Left kidney (tissue), 2 donors: ENCODE results near the gene KCNAB1. TPM values are rescaled to one million over a fixed set of nuclear protein-coding genes. Genes with fewer than 3 reads are reported as not detected.
"Not testable (repeated sequence)": the region's sequence is repeated elsewhere in the genome, so short reads cannot be mapped to it uniquely, and the experiment has no call there.

ENCODE experiments used
- DNase-seq: peaks from one replicate; pipeline ENCODE4 v3.0.0-alpha.2; 2013
- polyA plus RNA-seq: library from polyadenylated mRNA; unstranded; fragments of 120-200 nt; gene quantifications from one replicate; pipeline ENCODE4 v1.2.1, GENCODE V29; 2013; ENCODE audit not compliant: insufficient read length

The KCNAB1 gene
- polyA plus RNA-seq, 1 donor = 3.4 TPM

DNA sequence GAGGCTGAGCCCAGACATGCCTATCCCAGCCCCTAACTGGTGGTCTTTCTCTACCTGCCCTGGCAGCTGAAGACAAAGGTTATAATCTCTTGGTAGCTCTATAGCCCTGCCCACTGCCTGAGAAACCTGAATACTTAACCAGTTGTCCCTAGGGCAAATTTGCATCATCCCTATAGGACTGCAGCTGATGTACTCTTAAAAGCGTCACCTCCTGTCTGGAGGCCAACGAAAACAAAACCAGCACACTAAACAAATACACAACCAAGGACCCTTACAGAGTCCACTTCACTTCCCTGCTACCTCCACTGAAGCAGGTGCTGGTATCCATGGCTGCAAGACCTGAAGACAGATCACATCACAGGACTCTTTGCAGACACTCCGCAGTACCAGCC, 98.0 kb downstream of the KCNAB1 start:
- DNase-seq = no peak

DNA sequence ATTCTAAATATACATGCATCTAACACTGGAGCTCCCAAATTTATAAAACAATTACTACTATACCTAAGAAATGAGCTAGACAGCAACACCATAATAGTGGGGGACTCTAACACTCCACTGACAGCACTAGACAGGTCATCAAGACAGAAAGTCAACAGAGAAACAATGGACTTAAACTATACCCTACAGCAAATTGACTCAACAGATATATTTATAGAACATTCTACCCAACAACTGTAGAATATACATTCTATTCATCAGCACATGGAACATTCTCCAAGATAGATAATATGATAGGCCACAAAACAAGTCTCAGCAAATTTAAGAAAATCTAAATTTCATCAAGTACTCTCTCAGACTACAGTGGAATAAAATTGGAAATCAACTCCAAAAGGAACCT, 102.0 kb downstream of the KCNAB1 start:
- DNase-seq = not testable (repeated sequence)

DNA sequence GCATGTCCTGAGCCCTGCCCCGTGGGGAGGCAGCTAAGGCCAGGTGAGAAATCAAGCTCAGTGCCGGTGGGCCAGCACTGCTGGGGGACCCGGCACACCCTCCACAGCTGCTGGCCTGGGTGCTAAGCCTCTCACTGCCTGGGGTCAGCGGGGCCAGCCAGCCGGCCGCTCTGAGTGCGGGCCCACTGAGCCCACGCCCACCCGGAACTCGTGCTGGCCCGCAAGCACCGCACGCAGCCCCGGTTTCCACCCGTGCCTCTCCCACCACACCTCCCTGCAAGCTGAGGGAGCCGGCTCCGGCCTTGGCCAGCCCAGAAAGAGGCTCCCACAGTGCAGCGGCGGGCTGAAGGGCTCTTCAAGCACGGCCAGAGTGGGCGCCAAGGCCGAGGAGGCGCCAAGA, 103.7 kb downstream of the KCNAB1 start:
- DNase-seq = not testable (repeated sequence)

DNA sequence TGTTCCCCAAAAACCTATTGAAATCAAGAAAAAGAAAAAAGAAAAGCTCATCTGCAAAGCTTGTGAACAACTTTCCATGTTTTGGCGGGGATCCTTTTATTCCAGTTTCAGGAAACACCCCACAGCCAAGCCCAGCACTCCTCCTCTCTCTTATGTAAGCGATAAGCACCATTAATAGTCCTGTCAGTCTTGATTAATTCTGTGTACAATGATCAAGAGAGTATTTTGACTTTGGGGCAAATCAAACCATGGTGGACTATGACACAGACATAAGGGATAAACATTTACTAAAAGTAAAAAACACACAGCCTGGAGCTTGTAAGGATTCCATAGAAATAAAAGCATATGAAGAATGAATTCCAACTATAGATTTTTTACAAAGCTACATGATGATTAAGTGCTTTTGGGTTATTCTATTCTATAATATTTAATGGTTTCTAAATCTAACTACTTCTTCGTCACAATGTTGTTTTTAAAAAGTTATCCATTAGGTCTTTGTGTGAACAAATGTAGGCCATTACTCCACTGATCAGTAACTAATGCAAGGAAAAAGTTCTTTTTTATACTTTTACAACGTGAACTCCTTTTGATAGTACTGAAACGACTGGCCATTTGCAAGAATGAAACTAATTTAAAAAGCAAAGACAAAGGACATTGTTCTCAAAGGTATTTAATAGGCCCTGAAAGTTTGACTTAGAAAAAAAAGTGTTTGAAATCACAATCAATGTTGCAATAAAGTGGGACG, 106.5 kb downstream of the KCNAB1 start:
- DNase-seq = no peak

DNA sequence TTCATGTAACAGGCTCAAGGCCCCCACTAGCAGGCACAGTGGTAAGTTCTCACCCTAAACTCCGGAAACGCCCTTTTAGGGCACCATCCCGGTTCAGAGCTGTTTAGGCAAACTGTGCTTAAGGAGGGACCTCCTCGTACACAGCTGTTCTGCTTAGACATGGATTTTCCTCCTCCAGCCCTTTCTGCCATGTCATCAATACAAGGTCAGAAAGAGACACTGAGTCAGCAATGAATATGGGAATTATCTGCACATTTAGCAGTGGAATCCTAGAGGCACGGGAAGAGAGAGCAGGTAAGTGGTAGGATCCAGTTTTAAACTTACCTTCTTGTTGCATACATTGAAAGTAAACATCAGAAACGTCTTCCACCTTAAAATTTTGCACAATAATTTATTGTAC, 107.3 kb downstream of the KCNAB1 start:
- DNase-seq = no peak

DNA sequence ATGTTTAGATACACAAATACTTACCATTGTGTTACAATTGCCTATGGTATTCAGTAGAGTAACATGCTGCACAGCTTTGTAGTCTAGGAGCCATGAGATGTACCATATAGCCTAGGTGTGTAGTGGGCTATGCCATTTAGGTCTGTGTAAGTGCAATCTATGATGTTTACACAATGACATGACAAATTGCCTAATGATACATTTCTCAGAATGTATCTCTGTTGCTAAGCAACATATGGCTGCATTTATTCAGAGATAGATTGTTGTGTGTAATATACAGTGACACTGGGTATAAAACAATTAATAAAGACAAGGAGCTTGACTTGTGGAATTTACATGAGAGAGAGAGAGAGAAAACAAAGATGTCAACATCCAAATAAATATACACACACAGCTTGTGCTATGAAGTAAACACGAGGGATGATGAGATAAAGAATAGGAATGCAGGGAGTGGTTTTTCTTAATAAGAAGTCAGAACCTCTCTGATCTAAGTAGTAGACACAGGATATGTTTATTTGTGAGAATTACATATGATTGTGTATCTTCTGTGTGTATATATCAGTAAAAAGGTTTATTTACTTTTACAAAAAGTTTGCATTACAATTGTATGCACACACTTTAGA, 110.0 kb downstream of the KCNAB1 start:
- no peak for DNase-seq

DNA sequence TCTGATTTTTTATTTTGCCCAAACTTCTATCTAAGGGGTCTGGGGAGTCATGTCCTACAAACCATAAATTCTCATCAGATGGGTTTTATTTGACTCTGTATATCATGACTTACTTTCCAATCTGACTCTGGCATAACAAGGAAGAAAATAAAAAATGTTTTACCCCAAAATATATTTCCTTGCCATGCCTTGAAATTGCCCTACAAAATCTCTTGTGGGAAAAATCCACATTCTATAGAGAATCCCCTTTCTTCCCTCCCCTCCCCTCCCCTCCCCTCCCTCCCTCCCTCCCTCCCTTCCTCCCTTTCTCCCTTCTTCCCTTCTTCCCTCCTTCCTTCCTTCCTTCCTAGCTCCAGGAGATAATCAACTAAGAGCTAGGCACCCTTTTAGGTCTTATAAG, 110.8 kb downstream of the KCNAB1 start:
- DNase-seq = not testable (repeated sequence)

DNA sequence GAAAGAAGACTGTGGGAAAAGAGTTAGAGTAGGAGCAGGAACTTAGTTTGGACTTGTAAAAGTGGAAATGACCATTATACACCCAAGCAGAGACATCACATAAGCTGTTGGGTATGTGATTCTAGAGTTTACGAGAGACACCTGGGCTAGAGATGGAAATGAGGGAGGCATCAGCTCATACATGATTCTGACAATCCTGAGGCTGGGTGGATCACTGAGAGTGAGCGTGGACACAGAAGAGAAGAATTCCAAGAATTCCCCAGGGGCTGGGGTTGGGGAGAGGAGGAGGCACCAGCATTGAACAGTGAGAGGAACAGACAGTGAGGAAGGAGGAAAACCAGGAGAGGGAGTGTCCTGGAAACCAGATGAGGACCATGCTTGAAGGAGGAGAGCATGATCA, 113.5 kb downstream of the KCNAB1 start:
- DNase-seq = no peak

DNA sequence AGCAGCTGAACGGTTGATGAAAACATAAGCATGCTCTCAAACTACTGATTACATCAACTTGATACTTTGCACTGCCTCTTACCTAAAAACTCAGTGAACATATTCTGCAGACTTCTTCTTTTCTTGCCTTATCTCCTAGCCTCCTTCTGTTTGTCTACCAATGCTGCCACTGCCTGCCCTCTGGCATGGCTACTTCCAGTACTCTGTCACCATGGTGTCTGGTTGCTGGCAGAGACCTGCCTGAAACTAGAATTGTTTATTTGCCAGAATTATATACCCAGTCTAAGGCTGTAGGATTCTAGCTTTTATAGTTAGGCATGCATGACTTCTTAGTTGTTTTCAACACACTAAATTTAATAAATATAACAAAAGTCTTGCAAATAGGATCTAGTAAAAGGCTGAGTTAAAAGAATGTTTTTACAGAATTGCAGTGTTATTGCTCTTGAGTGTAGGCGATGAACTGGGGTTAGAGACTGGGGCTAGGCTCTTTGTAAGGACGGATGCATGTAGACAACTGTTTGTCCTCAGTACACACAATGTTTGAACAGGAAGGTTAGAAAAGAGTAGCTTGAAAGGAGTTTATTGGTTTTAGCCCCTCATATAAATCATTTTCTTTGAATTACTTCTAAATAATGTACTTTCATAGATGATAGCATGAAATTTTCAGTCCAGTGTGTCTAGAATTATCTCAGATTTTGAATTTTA, 116.3 kb downstream of the KCNAB1 start:
- DNase-seq = no peak

DNA sequence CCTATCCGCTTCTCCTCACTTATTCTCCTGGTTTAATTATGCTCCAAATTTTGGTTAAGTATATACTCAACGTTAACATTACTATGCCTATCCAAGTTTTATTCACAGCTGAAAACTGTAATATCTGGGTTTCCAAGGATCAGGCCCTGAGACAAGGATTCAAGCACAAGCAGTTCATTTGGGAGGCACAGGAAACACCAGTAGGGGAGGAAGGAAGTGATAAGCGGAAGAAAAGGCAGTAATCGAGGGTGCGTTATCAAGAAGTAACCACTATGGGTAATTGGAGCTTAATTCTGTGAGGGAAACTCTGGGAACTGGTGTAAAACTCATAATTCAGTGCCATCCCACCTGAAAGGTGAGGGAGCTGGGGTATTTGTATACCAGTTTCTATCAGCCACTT, 120.3 kb downstream of the KCNAB1 start:
- no peak for DNase-seq

DNA sequence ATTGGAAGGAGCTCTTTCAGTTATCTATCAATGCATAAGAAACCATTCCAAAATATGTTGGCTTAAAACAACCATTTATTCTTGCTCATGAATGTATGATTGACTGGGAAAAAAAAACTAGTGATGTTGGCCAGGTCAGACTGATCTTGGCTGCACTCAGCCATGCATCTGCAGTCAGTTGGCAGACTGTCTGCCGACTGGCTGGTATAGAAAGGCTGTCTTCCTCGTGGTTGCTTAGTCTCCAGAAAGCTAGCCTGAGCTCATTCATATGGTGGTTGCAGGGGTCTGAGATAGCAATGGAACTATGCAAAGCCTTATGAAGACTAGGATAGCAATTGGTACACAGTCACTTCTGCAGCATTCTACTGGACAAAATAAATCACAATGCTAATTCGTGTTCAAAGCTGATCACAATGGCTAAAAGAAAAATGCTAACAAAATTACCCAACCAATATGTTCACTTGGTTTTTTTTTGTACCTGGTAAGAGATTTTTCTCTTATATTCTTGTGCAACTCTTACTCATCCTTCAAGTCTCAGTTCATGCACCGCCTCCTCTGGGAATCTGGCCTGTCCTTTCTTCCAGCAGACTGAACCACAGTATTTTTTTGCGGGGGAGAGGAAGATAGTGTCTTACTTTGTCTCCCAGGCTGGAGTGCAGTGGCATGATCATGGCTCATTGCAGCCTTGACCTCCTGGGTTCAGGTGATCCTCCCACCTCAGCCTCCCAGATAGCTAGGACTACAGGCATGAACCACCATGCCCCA, 126.8 kb downstream of the KCNAB1 start:
- DNase-seq = no peak

DNA sequence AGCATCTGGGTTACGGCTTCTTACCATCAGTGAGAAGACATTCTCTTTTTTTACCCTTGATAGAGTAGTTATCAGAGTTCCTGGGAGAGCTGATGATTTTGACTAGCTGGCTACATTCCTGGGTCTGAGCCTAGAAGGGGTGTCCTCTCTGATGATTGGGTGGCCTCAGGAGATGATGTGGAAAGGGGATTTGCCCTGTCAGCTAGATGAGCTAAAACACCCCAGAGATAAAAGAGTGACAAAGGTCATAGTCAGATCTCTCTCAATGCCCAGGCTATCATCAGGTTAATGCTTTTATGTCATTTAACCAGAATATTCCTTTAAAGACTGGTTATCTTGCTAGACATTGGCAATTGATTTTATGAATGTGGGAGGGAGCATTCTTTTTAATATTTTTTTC, 130.2 kb downstream of the KCNAB1 start:
- DNase-seq = no peak

DNA sequence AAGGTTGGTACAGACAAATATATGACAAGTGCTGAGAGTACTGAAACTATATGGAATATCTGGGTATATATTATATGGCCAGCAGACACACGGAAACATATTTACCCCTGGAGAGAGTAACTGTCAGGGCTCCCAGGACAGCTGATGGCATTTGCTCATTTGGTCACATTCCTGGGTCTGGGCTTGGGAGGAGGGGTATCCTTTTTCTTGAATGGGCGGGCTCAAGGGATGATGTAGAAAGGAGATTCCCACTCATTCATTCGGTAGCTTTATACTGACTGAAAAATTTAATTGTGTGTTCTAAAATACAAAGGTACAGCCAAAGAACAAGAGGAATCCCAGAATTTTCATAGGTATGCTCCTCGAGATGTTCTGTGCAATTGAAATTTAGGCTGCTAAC, 131.0 kb downstream of the KCNAB1 start:
- DNase-seq = no peak

DNA sequence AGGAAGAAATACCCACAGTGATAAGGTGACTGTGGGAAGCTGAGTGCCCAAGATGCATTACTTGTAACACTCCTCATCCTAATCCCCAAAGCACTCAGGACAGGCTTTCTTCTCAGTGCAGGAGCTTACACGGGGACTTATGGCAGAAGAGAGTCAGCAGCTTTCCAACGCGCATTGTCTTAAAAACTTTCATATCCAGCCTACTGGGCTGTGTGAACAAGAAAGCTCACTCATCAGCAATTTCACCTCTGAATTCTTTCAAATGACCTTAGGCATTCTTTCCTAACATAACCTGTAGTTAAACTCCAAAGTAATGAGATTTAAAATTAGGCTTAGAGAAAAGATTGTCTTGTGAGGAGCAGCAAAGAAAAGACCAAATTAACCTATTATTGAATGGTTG, 132.3 kb downstream of the KCNAB1 start:
- DNase-seq = no peak

DNA sequence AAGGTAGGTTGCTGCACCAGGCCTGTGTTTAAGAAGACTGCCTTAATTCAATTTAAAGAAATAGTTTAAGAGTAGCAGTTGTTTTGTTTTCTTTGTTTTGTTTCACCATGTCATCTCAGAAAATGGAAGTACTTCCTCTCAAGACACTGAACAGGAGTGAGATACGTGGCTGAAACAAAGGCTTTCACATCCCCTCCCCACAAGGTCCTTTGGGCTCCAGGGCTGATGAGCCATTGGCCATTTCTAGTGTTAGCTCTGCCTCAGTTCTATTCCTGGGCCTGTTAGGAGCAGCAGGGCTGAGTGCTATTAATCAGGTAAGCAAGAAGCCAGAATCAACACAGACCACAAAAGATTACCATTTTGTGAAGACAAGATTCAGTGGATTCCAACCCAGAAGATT, 132.8 kb downstream of the KCNAB1 start:
- DNase-seq = no peak

DNA sequence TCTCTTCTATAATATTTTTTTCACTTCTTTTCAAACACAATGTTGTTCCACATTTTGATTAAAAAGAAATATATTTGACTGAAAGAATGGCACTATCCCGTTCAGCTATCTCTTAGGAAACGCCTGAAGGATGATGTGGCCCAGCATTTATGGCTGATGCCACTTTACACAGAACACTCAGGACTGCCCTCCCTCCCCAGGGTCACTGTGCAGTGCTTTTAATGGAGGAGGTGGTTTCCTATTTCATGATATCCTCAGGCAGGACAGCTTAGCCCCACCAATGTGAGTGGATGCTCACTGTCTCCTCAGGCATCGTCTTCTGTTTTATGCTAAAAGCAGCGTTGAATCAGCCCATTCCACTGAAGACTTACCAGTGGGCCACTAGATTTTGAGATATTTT, 135.9 kb downstream of the KCNAB1 start:
- no peak for DNase-seq

DNA sequence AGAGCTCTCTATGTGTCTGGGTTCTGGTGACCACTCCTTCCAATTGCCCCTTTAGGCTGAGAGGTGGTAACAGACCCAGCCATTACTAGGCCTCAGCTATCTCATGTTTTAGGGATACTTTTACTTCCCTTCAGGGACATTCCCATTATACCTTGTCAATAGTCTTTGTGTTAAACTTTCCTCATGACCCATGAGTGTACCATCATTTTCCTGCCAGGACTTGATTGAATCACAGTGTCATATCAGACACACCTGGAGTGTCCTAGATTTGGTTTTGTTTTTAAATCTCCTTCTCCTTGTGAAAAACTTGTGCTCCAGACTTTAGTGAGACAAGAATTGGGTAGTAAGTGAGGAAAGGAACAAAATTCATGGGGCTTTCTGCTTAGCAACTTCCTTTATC, 136.6 kb downstream of the KCNAB1 start:
- no peak for DNase-seq

DNA sequence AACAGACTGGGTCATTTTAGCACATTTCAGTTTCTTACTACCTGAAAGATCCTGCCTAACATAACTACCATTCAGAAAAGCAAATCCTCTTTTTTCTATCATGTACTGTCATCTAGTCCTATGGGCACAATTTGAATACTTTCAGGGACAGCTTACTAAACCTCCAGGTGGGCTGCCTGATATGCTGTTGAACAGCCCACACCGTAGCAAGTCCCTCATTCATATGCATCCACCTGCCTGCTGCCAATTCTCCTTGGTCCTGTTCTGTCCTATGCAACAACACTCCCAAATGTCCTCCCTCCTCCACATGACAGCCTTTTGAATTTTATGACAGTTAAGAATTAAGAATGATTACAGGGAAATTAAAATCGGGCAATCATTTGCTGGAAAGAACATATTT, 137.9 kb downstream of the KCNAB1 start:
- no peak for DNase-seq

DNA sequence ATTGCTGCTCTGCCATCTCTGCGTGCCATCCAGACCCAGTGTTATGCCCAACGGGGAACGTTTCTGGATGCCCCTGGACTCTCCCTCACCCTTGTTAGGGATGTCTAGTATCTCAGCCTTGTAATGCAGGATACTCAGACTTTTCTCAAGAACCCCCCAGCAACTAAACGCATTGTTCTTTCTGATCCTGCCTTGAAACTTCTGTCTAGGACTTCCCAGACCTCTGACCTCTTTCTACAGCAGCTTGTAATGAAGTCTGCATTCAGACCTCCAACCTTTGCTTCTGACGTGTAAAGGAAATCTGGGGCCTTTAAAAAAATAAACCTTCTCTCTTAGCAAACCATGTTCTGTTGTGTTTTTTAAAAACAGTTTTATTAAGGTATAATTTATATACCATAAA, 139.5 kb downstream of the KCNAB1 start:
- DNase-seq = peak; percentile 12

DNA sequence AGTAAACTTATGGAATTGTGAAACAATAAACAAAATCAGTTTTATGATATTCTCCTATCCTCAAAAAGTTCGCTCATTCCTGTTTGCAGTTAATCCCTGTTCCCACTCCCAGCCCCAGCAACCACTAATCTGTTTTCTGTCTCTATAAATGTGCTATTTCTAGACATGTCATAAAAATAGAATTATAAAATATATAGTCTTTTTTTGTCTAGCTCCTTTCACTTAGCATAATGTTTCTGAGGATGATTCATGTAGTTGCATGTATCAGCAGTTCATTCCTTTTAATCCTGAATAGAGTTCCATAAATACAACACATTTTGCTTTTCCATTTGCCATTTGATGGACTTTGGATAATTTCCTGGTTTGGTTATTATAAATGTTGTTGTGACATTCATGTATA, 140.0 kb downstream of the KCNAB1 start:
- DNase-seq = peak; percentile 7

DNA sequence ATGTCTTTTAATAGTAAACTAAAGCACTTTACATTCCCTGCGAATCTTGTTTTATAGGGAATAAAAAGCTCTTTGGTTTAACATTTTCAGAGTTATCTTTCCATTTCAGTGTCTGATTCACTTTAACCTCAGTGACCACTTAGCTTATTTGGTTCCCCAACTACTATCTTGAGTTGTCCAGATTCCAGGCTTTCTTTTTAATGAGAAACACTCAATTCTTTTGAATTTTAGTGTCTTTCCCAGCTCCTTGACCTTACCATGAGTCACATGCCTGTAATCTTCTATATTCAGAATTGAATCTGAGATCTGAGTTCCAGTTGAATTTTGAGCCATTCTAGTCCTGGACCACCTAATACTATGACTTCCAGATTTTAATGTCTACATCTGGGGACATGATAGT, 144.4 kb downstream of the KCNAB1 start:
- no peak for DNase-seq

DNA sequence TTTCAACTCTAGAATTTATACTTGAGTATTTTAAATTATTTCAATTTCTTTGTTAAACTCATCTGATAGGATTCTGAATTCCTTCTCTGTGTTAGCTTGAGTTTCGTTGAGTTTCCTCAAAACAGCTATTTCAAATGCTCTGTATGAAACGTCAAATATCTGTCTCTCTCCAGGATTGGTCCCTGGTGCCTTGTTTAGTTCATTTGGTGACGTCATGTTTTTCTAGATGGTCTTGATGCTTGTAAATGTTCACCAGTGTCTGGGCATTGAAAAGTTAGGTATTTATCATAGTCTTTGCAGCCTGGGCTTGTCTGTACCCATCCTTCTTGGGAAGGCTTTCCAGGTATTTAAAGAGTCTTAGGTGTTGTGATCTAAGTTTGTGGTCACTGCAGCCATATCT, 151.1 kb downstream of the KCNAB1 start:
- DNase-seq = no peak
